Measurements from ENCODE around the gene S100A5. TPM values are rescaled to one million over a fixed set of nuclear protein-coding genes. Genes with fewer than 3 reads are reported as not detected.

Gene S100A5
- total RNA-seq, 2 experiments from 2014 or later: not detected

DNA sequence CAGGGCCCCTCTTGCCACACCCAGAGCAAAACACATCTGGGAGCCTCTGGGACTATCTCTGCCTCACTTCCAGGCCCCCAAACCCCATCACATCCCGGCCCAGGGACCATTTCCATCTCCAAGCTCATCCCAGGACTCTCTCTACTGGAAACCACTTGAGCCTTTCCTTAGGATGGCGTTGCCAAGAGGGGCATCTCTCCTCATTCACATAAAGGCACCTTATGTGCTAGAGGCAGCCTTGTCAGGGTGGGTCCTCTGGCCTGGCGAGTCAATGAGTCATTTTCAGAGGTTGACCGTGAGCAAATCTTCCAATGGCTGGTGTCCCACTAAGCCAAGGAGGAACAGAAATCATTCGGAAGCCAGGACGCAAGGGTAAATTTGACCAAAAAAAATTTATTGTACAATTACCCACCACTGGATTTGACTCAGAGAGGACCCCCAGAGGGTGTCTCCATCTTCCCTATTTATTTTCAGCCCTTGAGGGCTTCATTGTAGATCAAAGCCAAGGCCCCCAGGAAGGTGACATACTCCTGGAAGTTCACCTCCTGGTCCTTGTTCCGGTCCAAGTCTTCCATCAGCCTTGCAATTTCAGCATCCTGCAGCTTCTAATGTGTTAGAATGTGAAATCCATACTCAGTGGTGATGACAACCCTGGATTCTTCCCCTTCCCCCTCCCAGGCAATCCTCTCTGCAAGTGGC is 6.4 kb downstream of the S100A5 start:
- Histone ChIP-seq H3K4me1 (ENCODE audit: insufficient read depth, low read length, poor library complexity, severe bottlenecking) (no peaks in the 10 kb centered on the region), H3K4me3 (ENCODE audit: low read depth, low read length, poor library complexity, severe bottlenecking) (no peak overlapping the region), H3K9me3 (ENCODE audit: low read length) (no peaks in the 10 kb centered on the region), H4K20me1 (ENCODE audit: insufficient read depth, low read length) (no peaks in the 10 kb centered on the region), H2AFZ (ENCODE audit: low read length) (no peak overlapping the region), H3K36me3 (ENCODE audit: insufficient read depth, low read length) (no peaks in the 10 kb centered on the region), H3K79me2 (ENCODE audit: insufficient read depth, low read depth, low read length) (no peaks in the 10 kb centered on the region), H3K9me2 (ENCODE audit: insufficient read depth, low read length) (no peaks in the 10 kb centered on the region), H3K4me2 (ENCODE audit: low read length) (no peak overlapping the region), H3K27ac (ENCODE audit: low read depth, low read length, poor library complexity, severe bottlenecking) (no peak overlapping the region)
- ChIA-PET POLR2A (no interaction called here), CTCF (ENCODE audit: unreplicated experiment) (no interaction called here)
- intact Hi-C loops (cut with micrococcal nuclease; ENCODE audit: unreplicated experiment): no loop called here
- BruUV-seq (replicated peaks): no TSS peak
- TF ChIP-seq, protein P1, sequence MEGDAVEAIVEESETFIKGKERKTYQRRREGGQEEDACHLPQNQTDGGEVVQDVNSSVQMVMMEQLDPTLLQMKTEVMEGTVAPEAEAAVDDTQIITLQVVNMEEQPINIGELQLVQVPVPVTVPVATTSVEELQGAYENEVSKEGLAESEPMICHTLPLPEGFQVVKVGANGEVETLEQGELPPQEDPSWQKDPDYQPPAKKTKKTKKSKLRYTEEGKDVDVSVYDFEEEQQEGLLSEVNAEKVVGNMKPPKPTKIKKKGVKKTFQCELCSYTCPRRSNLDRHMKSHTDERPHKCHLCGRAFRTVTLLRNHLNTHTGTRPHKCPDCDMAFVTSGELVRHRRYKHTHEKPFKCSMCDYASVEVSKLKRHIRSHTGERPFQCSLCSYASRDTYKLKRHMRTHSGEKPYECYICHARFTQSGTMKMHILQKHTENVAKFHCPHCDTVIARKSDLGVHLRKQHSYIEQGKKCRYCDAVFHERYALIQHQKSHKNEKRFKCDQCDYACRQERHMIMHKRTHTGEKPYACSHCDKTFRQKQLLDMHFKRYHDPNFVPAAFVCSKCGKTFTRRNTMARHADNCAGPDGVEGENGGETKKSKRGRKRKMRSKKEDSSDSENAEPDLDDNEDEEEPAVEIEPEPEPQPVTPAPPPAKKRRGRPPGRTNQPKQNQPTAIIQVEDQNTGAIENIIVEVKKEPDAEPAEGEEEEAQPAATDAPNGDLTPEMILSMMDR (conservative IDR thresholded peaks at IDR 0.05; ENCODE audit: low read length): no peak
- no peak for TF ChIP-seq EZH2phosphoT487 (IDR thresholded peaks at IDR 0.05; ENCODE audit: borderline replicate concordance, low read depth, low read length)
- DNase-seq (ENCODE audit: low spot score): no peak

DNA sequence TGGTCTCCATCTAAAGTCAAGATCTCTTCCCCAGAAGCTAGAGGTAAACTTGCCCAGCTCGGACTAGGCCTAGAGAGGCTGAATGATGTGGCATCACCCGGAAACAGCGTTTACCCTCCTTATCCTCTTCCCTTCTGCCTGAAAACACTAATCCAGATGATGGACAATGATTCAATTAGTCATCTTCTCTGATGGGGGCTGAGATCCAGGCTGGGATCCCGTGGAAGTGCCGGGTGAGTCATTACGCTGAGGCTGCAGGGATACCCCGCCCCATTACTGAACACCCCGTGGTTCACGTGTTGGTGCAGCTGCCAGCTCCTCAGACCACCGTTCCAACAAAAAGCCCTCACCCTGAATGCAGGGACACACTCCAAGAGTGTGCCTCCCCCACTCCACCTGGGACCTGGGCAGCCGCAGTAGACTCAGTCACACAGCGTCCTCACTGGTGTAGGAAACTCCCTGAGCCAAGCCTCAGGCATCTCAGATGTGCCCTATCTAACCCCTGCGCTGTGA is 7.0 kb downstream of the S100A5 start:
- no peak for DNase-seq (ENCODE audit: low spot score)
- POLR2A ChIA-PET: no interaction called here
- H3K27ac ChIP-seq (ENCODE audit: low read depth, low read length, poor library complexity, severe bottlenecking): no peak overlapping the region
- no peak overlapping the region for H3K4me2 ChIP-seq (ENCODE audit: low read length)
- no peak overlapping the region for H3K4me3 ChIP-seq (ENCODE audit: low read depth, low read length, poor library complexity, severe bottlenecking)
- no peaks in the 10 kb centered on the region for H3K4me1 ChIP-seq (ENCODE audit: insufficient read depth, low read length, poor library complexity, severe bottlenecking)
- CTCF ChIA-PET (ENCODE audit: unreplicated experiment): no interaction called here
- H3K36me3 ChIP-seq (ENCODE audit: insufficient read depth, low read length): no peaks in the 10 kb centered on the region
- intact Hi-C loops (cut with micrococcal nuclease; ENCODE audit: unreplicated experiment): no loop called here
- H4K20me1 ChIP-seq (ENCODE audit: insufficient read depth, low read length): no peaks in the 10 kb centered on the region
- BruUV-seq (replicated peaks): no TSS peak
- H3K9me3 ChIP-seq (ENCODE audit: low read length): no peaks in the 10 kb centered on the region
- H3K79me2 ChIP-seq (ENCODE audit: insufficient read depth, low read depth, low read length): no peaks in the 10 kb centered on the region
- TF ChIP-seq, protein P1 (conservative IDR thresholded peaks at IDR 0.05; ENCODE audit: low read length): no peak
- no peak for TF ChIP-seq EZH2phosphoT487 (IDR thresholded peaks at IDR 0.05; ENCODE audit: borderline replicate concordance, low read depth, low read length)
- no peak overlapping the region for H2AFZ ChIP-seq (ENCODE audit: low read length)
- no peaks in the 10 kb centered on the region for H3K9me2 ChIP-seq (ENCODE audit: insufficient read depth, low read length)
